ENCODE data around the gene STUM.
"Not testable (repeated sequence)": the region's sequence is repeated elsewhere in the genome, so short reads cannot be mapped to it uniquely, and the experiment has no call there.

The STUM gene

GRCh38 chr1:226548256-226549093, at the start of gene STUM:
Gene STUM, plus strand, starts transcription at chr1:226548764. Its CDS starts 141 bp downstream, at chr1:226548905.
- no peak for DNase-seq (ENCODE audit: extremely low read depth in 1 of 2, low read depth in 1 of 2)

DNA sequence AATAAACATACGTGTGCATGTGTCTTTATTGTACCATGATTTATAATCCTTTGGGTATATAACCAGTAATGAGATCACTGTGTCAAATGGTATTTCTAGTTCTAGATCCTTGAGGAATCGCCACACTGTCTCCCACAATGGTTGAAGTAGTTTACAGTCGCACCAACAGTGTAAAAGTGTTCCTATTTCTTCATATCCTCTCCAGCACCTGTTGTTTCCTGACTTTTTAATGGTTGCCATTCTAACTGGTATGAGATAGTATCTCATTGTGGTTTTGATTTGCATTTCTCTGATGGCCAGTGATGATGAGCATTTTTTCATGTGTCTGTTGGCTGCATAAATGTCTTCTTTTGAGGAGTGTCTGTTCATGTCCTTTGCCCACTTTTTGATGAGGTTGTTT, 48.9 kb upstream of the STUM start:
- not testable (repeated sequence) for DNase-seq (ENCODE audit: extremely low read depth in 1 of 2, low read depth in 1 of 2)

DNA sequence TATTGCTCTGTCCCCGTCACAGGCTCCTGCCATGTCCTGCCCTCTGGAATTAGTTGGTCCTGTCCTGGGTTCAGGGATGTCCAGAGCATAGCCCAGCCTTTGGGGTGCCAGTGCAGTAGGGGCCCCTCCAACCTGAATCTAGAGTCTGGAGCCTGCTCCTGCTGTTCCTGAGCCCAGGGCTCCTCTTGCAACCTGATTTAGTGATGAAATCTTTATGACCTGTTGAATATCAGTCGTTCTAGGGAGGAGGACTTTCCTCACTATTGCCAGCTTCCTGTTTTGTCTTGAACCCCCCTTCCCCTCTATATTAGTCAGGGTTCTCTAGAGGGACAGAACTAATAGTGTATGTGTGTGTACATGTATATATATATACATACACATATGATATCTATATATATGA, 42.5 kb upstream of the STUM start:
- DNase-seq (ENCODE audit: extremely low read depth in 1 of 2, low read depth in 1 of 2) = no peak

- no peak for DNase-seq (ENCODE audit: extremely low read depth in 1 of 2, low read depth in 1 of 2)
These were observed 41.6 kb upstream of the STUM start for GRCh38 chr1:226506921-226507320.

GRCh38 chr1:226510453-226510852, 38.1 kb upstream of the STUM start:
- no peak for DNase-seq (ENCODE audit: extremely low read depth in 1 of 2, low read depth in 1 of 2)

- DNase-seq (ENCODE audit: extremely low read depth in 1 of 2, low read depth in 1 of 2) = no peak
These were observed 37.3 kb upstream of the STUM start for GRCh38 chr1:226511296-226511695.

DNA sequence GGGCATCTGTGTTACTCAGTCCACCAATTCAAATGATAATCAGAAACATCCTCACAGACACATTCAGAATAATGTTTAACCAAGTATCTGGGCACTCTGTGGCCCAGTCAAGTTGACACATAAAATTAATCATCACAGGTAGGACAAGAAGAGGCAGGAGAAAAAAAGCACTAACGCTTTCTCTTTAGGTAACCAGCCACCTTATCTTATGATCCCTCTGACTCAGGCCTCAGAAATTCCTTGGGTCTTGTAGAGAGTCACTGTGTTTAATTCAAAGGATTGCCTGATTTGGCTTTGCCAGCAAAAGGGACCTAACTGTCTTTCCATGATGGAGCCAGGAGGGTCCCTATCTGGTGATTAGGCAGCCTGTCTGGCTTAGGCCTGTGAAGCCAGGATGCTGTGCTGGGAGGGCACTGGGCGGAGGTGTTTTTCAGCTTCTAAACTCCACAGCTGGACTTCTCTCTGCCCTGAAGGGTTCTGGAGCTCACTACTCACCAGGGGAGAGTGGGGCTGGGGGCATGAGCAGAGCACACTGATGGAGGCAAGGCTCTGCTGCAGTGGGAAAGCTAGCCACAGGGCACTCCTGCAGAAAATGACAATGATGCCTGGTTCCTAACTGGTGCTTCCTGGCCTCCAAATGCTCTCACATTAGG, 36.4 kb upstream of the STUM start:
- no peak for DNase-seq (ENCODE audit: extremely low read depth in 1 of 2, low read depth in 1 of 2)

DNA sequence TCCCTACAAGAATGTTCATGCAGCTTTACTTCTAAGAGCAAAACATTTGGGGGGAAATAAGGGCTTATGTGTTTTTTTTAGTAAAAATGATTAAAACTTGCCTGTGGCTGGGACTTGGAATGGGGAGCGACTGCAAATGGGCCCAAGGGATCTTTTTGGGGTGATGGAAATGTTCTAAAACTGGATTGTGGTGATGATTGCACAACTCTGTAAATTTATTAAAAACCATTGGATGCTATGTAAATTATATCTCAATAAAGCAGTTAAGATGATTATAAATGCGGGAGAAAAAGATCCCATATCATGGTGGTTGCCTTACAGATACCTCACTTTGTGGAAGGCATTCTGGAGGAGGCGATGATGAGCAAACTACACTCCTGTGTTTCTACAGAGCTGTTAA, 30.2 kb upstream of the STUM start:
- DNase-seq (ENCODE audit: extremely low read depth in 1 of 2, low read depth in 1 of 2) = no peak

DNA sequence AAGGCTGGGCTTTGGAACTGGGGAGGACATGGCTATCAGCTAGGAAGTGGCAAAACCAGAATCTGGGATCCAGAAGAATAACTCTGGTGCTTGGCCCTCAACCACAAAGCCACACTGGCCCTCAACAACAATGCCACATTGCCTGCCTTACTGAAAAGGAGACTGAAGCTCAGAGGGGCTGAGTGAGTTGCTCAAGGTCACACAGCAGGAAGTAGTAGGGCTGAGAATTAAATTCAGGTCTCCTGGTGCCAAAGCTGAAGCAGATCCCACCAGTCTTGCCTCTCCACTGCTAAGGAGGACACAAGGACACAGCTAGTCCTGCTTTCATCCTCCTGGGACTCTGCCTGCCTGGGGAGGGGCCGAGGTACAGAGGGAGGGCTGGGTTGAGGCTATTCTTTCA, 29.4 kb upstream of the STUM start:
- DNase-seq (ENCODE audit: extremely low read depth in 1 of 2, low read depth in 1 of 2) = no peak

- no peak for DNase-seq (ENCODE audit: extremely low read depth in 1 of 2, low read depth in 1 of 2)
These were observed 28.6 kb upstream of the STUM start for GRCh38 chr1:226519716-226520598.

DNA sequence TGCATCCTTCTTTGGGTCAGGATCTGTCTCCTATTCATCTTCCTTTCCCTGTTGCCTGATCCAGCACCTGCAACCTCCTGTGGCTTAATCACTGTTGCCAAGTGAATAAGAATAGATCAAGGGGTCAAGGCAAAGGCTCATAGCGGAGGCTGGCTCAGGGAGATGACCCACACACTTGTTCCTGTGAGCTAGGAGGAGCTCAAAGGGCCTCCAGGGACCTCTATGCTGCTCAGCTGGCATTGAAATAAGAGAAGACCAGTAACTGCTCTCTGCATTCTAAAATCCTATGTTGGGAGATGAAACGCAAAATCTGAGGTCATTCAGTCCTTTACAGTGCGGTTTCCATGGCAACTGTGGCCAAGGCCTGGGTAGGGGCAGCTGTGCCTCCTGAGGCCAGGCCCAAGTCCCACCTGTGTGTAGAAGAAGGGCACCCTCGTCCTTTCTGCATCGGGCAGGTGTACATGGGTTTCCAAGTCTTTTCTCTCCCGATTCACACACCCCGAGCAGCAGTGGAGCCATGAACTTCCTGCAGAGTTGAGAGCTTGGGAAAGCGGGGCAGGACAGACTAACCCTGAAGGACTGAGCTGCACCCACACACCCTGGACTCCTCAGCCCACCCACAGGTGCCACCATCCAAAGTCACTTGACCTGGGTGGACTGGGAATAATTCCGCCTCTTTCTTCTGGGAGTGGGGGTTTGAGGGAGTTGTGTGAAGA, 27.8 kb upstream of the STUM start:
- DNase-seq (ENCODE audit: extremely low read depth in 1 of 2, low read depth in 1 of 2) = no peak

DNA sequence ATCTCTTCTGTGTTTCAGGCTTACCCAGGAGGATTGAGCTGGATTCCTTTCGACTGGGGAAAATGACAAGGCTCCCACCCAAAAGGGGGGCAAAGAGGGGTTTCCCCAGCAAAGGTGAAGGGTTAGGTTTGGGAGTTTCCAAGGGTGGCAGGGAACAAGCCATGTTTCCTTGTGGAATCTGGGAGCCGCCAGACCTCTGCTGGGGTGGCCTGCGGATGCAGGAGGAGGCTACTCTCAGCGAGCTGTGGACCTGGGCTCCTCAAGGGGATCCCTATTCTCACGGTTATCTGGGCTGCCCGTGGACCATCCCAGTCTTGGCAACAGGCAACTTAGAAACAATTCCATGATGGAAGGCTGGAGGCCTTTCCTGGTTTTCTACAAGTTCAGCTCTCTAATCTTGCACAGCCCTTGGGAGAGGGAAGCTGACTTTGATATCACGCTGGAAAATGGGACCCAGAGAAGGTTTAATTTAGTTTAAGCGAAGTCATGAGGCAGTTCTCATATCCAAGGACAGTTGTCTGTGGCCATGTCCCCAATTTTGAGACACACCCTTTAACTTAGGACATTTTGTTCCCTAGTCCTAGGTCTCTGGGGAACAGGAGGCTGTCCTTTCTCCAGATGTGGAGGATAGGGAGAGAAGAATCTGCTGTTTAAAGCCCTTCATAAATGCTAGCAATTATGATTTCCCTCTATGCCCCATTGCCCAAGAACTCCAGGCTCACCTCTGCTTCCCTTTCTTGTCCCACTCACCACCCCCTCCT, 24.7 kb upstream of the STUM start:
- no peak for DNase-seq (ENCODE audit: extremely low read depth in 1 of 2, low read depth in 1 of 2)

GRCh38 chr1:226524547-226524946, 24.0 kb upstream of the STUM start:
- DNase-seq (ENCODE audit: extremely low read depth in 1 of 2, low read depth in 1 of 2) = no peak

GRCh38 chr1:226525750-226526149, 22.8 kb upstream of the STUM start:
- DNase-seq (ENCODE audit: extremely low read depth in 1 of 2, low read depth in 1 of 2) = no peak

DNA sequence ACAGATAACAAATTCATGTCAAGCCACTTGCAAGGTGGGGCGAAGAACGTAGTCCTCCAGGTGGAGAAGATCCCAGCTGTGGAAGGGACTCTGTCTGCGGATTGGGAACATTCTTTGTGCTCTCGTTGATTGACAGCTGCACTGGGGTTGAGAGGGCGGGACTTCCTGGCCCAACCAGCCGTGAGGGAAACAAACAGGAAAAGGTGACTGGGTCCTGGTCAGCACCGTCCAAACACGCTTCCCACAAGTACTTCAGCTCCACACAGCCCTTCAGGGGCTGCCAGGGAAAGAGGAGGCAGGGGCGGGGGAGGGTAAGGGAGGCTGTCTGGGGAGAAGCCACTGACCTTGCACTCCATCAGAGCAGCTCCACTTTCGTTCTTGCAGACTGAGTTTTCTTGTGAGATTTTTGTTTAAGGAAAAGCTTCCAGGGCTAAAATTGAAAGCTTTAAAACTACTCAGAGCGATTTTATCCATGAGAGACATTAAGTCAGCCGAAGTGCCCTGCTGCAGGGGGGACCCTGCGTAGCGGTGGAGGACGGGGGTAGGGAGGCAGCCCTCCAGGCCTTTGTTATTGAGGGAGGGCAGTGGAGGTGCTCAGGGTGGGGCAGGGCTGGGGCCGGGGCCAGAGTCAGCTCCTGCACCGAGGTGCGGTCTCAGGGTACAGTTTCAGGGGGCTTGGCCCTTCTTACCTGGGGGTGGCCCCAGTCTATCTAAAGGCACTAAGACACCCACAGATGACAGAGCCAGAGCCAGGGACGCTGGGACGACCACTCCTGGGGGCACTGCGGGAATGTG, 21.6 kb upstream of the STUM start:
- DNase-seq (ENCODE audit: extremely low read depth in 1 of 2, low read depth in 1 of 2) = no peak

DNA sequence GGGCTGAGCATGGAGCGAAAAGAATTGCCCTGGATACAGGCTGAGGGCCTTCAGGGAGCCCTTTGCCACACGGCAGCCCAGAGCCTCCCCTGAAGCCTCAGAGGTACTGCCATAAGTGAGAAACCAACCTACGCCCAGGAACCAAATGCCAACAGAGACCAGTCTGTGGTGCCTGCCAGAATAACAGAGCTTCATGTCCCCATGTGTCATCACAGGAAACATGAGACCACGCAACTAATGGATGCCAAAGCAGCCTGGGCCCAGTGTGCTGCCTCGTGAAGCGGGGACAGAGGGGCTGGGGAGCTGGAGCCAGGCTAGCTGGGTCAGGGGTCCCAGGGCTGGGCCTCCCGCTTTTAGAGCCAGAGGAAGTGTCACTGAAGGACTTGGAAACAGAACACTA, 18.7 kb upstream of the STUM start:
- DNase-seq (ENCODE audit: extremely low read depth in 1 of 2, low read depth in 1 of 2) = no peak

DNA sequence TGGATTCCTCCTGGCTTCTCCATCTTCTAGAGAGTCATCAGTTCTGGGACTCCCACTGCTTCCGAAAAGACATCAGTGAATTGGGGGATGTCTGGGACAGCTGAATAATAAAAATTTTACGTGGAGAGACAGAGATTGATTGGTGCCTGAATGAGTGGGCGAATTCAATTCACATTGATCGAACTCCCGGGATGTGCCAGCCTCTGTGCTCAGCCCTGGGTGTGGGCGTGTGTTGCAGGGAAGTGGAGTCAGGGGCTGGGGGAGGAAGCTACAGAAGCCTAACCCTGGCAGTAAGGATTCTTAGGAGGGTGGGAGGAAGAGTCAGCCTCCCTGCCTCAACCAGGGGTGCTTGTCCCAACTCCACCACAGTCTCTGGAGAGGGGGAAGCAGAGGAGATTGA, 18.0 kb upstream of the STUM start:
- DNase-seq (ENCODE audit: extremely low read depth in 1 of 2, low read depth in 1 of 2) = no peak

- DNase-seq (ENCODE audit: extremely low read depth in 1 of 2, low read depth in 1 of 2) = no peak
These were observed 17.0 kb upstream of the STUM start for GRCh38 chr1:226531360-226532093.

DNA sequence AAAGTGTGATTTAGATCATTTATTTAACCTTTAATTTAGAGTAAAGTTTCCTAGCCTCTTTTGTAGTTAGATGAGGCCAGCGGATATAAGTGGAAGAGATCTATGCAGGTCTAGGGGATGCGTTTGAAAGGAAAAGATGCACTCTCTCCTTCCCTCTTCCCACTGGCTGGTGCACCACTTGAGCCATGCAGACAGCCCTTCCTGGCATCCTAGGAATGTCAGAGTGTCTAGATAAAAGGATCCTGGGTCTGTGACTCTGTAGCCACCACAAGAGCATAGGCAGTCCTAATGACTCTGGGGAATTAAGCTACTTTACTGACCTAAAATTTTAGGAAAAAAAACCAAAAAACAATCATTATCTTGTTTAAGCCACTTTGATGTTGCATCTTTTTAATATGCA, 16.0 kb upstream of the STUM start:
- DNase-seq (ENCODE audit: extremely low read depth in 1 of 2, low read depth in 1 of 2) = no peak

All from activated CD8-positive, alpha-beta memory T cell treated with anti-CD3 and anti-CD28 coated beads for 1 hour (primary cell).